ENCODE data around the gene ATP2C2.
"Not testable (repeated sequence)": the region's sequence is repeated elsewhere in the genome, so short reads cannot be mapped to it uniquely, and the experiment has no call there.

Gene ATP2C2, protein sequence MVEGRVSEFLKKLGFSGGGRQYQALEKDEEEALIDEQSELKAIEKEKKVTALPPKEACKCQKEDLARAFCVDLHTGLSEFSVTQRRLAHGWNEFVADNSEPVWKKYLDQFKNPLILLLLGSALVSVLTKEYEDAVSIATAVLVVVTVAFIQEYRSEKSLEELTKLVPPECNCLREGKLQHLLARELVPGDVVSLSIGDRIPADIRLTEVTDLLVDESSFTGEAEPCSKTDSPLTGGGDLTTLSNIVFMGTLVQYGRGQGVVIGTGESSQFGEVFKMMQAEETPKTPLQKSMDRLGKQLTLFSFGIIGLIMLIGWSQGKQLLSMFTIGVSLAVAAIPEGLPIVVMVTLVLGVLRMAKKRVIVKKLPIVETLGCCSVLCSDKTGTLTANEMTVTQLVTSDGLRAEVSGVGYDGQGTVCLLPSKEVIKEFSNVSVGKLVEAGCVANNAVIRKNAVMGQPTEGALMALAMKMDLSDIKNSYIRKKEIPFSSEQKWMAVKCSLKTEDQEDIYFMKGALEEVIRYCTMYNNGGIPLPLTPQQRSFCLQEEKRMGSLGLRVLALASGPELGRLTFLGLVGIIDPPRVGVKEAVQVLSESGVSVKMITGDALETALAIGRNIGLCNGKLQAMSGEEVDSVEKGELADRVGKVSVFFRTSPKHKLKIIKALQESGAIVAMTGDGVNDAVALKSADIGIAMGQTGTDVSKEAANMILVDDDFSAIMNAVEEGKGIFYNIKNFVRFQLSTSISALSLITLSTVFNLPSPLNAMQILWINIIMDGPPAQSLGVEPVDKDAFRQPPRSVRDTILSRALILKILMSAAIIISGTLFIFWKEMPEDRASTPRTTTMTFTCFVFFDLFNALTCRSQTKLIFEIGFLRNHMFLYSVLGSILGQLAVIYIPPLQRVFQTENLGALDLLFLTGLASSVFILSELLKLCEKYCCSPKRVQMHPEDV

GRCh38 chr16:84368308-84368996 is at the start of gene ATP2C2:
TSS of gene ATP2C2 (plus strand) at chr16:84368538. CDS start at chr16:84368616, 78 bp downstream.
- no peak for DNase-seq

DNA sequence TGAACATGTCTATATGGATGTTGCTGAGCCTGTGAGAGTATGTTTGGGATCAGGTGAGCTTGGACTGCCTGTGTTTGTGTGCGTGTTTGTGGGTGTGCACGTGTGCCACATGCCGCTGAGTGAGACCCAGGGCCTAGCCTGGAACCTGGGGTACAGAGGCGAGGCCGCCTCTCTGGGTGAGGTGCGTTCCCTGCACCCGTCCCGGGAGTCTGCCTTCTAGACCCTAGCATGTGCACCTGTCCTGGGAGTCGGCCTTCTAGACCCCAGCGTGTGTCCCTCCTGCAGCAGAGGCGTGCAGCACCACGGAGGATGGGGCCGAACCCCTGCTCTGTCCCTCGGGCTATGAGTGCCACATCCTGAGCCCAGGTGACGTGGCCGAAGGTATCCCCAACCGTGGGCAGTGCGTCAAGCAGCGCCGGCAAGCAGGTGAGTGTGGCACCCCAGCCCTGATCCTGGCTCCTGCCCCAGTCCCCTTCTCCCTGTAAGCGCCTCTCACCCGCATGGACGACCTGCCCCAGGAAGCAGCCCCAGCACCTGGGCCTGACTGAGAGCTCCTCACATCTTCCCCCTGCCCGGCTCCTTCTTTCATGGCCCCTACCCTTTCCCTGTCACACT is 49.1 kb upstream of the ATP2C2 start:
- DNase-seq = no peak

GRCh38 chr16:84320511-84320910 is 47.8 kb upstream of the ATP2C2 start:
- no peak for DNase-seq

DNA sequence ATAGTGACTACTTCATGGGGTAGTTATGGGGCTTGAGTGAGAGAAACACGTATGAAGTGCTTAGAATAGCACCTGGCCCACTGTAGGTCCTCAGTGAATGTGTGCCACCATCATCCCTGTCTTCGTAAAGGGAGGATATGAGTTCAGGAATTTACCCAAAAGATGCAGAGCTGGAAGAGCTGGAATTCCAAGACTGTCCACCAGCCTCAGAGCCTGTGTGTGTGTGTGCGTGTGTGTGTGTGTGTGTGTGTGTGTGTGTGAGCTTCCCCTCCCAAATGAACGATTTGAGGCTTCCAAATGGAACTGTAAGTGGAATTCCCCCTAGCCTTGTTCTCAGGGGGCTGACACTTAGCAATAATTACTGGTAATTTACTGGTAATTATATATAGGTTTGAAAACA is 46.4 kb upstream of the ATP2C2 start:
- DNase-seq = no peak

DNA sequence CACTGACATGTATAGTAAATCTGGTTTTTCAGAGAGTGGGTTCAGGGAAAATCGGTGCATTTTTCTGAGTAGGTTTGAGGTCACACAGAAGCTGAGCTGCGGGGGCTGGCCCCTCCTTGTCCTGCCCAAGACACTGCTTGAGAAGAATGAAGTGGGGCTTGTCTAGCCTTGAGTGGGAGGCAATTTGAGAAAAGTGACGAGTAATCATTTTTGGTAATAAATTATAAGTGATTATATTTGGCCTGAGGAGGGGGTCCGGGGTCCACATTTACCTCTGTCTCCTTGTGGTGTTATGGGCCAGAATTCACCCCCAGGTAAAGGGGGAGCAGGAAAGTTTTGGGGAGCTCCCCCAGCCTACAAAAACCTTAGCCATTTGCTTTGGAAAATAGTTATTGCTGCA is 45.6 kb upstream of the ATP2C2 start:
- DNase-seq = no peak

- DNase-seq = no peak
Measured at GRCh38 chr16:84323606-84324005, 44.7 kb upstream of the ATP2C2 start.

GRCh38 chr16:84324434-84325262 is 43.7 kb upstream of the ATP2C2 start:
- DNase-seq = no peak

- no peak for DNase-seq
Measured at GRCh38 chr16:84326545-84326944, 41.8 kb upstream of the ATP2C2 start.

- no peak for DNase-seq
Measured at GRCh38 chr16:84327926-84328505, 40.3 kb upstream of the ATP2C2 start.

DNA sequence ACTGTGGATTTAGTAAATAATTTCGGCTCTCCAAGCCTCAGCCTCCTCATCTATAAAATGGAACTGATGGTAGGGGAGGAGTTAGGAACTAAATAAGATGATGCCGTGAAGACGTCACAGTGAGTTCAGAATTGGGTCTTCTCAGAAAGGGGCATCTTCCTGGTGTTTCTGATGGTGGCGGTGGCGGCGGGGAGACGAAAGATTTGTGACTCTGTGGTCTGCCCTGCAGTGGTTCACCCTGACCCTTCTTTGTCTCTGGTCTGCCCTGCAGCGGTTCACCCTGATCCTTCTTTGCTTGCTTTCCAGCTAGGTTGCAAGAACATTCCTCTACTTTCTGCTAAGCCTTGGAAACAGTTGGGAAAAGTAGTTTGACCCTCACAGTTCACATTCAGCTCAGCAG is 39.3 kb upstream of the ATP2C2 start:
- no peak for DNase-seq

- DNase-seq = no peak
Measured at GRCh38 chr16:84329843-84330684, 38.3 kb upstream of the ATP2C2 start.

DNA sequence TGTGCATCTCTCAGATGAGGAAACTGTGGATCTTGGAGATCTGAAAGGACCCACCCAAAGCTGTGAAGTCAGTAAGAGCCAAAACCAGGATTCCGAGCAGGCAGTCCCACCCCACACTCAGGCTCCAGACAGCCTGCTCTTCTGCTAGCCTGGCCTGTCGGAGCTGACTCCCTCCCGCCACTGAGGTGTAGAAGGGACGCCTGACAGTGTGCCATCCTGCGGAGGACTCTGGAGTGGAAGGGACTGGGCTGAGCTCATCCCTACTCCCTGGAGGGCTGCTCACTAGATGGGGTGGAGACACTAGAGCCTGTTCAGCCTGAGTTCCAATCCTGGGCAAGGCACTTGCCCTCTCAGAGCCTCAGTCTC is 37.7 kb upstream of the ATP2C2 start:
- no peak for DNase-seq

- no peak for DNase-seq
Measured at GRCh38 chr16:84331998-84332780, 36.1 kb upstream of the ATP2C2 start.

DNA sequence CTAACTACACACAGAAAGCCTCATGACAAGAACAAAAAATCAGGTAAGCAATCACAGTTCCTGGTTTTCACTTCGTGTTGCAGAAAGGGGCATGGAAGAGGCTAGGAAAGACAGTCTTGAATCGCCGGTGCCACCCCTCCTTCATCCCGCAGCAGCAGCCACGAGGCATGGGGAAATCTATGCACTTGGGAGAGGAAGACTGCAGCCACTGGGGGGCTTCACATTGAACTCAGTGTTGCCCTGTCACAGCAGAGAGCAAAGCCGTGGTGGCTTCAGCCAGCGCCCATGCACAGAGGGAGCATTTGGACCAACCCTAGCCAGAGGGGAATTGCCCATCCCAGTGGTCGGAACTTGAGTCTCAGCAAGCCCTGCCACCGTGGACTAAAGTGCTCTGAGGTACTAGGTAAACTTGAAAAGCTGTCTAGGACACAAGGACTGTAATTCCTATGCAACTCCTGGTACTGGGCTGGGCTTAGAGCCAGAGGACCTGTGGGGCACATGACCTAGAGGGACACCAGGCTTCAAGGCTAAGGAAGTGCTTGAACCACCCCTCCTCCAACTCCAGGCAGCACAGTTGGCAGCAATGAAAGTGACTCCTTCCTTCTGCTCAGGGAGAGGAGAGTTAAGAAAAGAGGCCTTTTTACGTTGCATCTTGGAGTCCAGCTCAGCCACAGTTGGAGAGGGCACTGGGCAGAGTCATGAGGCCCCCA is 35.2 kb upstream of the ATP2C2 start:
- DNase-seq = no peak

- no peak for DNase-seq
Measured at GRCh38 chr16:84334058-84334457, 34.3 kb upstream of the ATP2C2 start.

GRCh38 chr16:84334482-84334881 is 33.9 kb upstream of the ATP2C2 start:
- no peak for DNase-seq

DNA sequence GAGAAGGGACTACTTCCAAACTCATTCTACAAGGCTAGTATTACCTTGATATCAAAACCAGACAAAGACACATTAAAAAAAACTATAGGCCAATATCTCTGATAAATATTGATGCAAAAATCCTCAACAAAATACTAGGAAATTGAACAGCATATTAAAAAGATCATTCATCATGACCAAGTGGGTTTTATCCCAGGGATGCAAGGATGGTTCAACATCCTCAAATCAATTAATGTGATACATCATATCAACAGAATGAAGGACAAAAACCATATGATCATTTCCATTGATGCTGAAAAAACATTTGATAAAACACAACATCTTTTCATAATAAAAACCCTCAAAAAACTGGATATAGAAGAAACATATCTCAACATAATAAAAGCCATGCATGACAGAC is 31.1 kb upstream of the ATP2C2 start:
- DNase-seq = not testable (repeated sequence)

DNA sequence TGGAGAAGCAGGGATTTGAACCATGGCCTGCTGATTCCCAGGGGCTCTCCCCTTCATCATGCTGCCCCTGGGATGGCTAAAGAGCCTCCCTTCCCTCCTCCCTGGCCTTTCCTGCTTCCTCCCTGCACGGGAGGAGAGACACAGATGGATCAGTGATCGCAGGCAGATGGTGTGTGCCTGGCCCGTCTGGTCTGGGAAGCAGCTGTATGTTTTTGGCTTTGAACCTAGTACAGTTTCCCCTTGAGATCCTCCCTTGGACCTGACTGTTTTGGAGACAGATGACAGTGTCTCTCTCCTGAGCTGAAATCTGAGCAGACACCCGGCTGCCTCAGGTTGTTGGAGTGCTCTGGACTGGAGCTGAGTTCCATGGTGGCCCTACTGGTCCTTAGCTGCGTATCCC is 29.0 kb upstream of the ATP2C2 start:
- no peak for DNase-seq

DNA sequence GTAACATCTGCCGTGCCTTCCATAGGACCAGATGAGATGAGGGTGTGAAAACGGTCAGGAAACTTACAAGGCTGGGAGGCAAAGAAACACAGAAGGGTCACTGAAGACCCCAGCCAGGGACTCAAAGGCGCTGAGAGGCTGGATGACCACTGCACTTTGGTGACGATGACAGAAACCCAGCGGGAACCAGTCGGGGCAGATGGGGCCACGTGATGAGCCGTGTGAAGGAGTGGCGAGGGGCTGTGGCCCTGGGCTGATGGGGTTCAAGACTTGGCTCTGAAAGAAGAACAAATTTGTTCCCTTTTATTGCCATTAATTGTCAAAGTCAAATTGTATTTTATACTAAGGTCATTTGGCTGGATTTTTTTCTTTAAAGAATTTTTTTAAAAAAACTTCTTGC is 28.6 kb upstream of the ATP2C2 start:
- no peak for DNase-seq

All from NCI-H1092 treated with DMSO at 0.1 percent for 48 hours (cell line).